GM10248 (cell line): ENCODE data around the gene PRKCB.
"Not testable (repeated sequence)": the region's sequence is repeated elsewhere in the genome, so short reads cannot be mapped to it uniquely, and the experiment has no call there.

Experiments
- CTCF ChIA-PET: fragments of 300-600 bp; sonication (Branson Sonifier 250); formaldehyde crosslinking; extraction: SDS; loops from one replicate; lab custom pipeline; 2021; ENCODE audit warnings: antibody characterized with exemption; lab: Yijun Ruan, JAX
- POLR2A ChIA-PET: fragments of 350-650 bp; sonication (Branson Sonifier 250); formaldehyde crosslinking; extraction: SDS; loops from one replicate; lab custom pipeline; 2020; ENCODE audit warnings: antibody characterized with exemption; lab: Yijun Ruan, JAX
- DNase-seq: peaks from one replicate; pipeline ENCODE4 v3.0.0; 2012; ENCODE audit errors: extremely low spot score
- TF ChIP-seq, protein P1 (sequence below): IDR thresholded peaks from 2 replicates; pipeline ENCODE4 v1.5.1; 2012; ENCODE audit warnings: mild to moderate bottlenecking, low read depth; ENCODE audit errors: extremely low read depth, missing control alignments, control extremely low read depth

PRKCB gene

DNA sequence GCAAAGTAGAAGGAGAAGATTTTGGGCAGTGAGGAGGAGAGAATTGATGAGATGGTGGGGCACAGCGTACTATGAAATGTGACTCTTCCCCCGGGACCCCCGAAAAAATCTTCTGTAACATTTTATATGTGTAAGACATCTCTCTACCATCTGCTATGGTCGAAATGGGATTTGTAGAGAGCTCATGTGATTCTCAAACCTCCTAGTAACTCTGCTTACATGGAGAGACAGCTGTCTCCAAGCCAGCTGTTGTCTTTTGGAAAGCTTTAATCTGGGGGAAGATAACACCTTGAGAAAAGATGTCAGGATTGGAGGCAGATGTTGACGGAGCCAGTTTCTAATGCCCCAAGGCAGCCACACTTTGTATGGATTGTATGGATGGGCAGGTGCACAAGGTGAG lies 94.1 kb downstream of the PRKCB start:
- CTCF ChIA-PET: interaction anchor here (0.7 to 2.2 kb wide), 4 partner anchors 10 to 74 kb away, joined by 3 to 8 read pairs (median 4); no protein-coding TSS in a partner anchor
- POLR2A ChIA-PET: no interaction called here
- TF ChIP-seq, protein P1, sequence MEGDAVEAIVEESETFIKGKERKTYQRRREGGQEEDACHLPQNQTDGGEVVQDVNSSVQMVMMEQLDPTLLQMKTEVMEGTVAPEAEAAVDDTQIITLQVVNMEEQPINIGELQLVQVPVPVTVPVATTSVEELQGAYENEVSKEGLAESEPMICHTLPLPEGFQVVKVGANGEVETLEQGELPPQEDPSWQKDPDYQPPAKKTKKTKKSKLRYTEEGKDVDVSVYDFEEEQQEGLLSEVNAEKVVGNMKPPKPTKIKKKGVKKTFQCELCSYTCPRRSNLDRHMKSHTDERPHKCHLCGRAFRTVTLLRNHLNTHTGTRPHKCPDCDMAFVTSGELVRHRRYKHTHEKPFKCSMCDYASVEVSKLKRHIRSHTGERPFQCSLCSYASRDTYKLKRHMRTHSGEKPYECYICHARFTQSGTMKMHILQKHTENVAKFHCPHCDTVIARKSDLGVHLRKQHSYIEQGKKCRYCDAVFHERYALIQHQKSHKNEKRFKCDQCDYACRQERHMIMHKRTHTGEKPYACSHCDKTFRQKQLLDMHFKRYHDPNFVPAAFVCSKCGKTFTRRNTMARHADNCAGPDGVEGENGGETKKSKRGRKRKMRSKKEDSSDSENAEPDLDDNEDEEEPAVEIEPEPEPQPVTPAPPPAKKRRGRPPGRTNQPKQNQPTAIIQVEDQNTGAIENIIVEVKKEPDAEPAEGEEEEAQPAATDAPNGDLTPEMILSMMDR: no peak

DNA sequence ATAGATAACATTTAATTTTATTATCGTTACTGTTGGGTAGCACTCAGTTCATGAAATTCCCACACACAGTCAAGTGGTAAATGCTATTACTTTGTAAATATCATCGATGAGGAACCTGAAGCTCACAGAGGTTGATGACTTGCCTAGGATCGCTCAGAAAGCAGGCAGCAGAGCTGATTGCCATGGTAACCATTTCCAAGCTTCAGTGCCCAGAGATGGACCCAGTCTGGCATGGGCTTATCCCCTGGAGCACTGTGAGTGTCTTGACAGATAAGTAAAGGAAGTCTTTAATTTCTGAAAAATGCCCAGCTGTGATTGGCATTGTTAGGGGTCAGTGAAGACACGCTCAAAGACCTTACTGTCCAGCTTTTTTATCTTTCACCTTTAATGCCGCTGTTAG lies 95.0 kb downstream of the PRKCB start:
- CTCF ChIA-PET: interaction anchor here (0.8 to 2.2 kb wide), 7 partner anchors 13 to 98 kb away, joined by 3 to 8 read pairs (median 3); no protein-coding TSS in a partner anchor
- no peak for DNase-seq
- TF ChIP-seq, protein P1: no peak
- POLR2A ChIA-PET: no interaction called here

More for the DNA sequence above, 94.1 kb downstream of the PRKCB start:
- DNase-seq: no peak

DNA sequence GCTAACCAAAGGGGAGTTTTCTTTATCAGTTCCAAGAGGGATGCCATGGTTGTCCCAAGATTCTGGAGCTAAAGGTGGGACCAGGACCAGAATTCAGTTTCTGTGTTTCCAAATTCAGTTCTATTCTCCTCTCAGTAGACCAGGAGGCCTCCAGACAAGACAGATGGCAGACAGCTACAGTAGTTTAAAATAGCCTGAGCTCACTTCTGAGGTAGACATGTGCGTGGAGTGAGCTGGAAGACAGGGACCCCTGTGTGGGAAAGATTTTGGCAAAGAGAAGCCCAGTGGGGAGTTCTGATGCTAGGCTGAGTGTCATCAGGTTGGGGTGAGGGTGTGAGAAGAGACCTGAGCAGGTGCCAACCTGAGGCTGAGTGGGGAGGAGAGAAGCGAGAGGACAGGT lies 95.4 kb downstream of the PRKCB start:
- no peak for DNase-seq
- ChIA-PET CTCF (interaction anchor here (0.8 to 2.2 kb wide), 7 partner anchors 12 to 99 kb away, joined by 3 to 8 read pairs (median 3); no protein-coding TSS in a partner anchor), POLR2A (no interaction called here)
- TF ChIP-seq, protein P1: no peak

DNA sequence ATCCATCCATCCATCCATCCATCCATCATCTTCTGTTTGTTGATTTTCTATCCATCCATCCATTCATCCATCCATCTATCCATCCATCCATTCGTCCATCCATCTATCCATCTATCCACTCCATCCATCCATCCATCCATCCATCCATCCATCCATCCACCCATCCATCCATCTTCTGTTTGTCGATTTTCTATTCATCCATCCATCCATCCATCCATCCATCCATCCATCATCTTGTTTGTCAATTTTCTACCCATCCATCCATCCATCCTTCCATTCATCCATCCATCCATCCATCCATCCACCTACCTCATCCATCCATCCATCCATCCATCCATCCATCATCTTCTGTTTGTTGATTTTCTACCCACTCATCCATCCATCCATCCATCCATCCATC lies 97.9 kb downstream of the PRKCB start:
- CTCF ChIA-PET, DNase-seq: not testable (repeated sequence)
- POLR2A ChIA-PET: interaction anchor here (0.7 kb wide), 1 partner anchor 265 kb away, joined by 7 read pairs; no protein-coding TSS in a partner anchor

DNA sequence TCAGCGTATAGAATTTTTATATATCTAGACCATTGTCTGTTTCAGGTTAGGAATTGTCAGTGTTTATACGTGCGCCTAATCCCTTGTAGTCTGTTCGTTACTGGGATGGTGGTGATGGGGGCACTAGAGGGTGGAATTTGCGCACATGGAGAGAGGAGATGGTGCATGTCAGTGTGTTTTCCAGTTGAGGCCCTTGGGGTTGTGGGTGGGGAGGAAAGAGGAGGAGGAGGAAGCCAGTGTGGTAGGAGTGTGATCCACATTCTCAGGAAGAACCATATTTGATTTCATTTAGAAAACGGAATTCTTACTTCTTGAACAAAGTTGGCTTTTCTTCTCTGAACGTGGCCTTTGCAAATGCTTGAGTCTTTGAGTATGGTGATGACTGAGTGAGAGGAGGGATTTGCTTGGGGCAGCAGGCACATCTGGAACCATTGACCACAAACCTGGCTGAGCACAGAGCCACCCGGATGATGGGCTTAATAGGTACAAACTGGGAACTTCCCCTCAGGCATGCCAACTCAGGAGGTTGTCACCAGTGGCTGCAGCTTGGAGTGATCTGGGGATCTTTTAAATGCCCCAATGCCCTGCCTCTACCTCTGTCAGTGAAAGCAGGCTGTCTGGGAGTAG lies 98.9 kb downstream of the PRKCB start:
- CTCF ChIA-PET: no interaction called here

DNA sequence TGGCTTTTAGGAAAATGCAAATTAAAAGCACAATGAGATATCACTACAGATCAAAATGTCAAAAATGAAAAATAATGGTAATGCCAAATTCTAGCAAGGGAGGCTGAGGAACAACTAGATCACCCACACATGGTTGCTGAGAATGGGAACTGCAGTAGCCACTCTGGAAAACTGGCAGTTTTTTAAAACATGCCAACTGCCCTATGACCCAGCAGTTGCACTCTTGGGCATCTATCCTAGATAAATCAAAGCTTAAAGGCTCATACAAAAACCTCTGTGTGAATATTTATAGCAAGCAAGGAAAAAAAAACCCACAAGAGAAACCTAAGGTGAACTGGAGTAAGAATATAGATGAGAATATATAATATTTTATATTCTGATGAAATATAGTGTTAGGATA lies 104.3 kb downstream of the PRKCB start:
- no peak for DNase-seq
- POLR2A ChIA-PET: no interaction called here
- CTCF ChIA-PET: interaction anchor here (0.9 to 1.5 kb wide), 2 partner anchors 10 to 13 kb away, joined by 3 to 4 read pairs; no protein-coding TSS in a partner anchor
- TF ChIP-seq, protein P1: no peak

More for the DNA sequence above, 98.9 kb downstream of the PRKCB start:
- no peak for DNase-seq
- TF ChIP-seq, protein P1: no peak
- POLR2A ChIA-PET: no interaction called here

DNA sequence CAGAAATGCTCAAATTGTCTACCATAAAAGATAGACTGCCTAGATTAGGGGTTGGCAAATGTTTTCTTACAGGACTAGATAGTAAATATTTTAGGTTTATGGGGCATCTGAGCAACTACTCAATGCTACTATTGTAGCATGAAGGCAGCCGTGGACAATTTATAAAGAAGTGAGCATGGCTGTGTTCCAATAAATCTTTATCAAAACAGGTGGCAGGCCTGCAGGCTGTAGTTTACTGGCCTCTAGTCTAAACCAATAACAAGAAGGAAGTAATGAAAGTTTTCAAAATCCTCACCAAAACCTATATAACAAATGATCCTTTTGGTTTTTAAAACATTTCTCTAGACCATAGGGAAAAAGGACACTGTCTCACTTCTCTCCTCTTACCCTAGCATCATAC lies 105.2 kb downstream of the PRKCB start:
- ChIA-PET POLR2A (no interaction called here), CTCF (interaction anchor here (1.3 to 1.5 kb wide), 2 partner anchors 12 to 19 kb away, joined by 3 read pairs; no protein-coding TSS in a partner anchor)
- TF ChIP-seq, protein P1: no peak
- DNase-seq: no peak
